SK-N-SH (cell line): ENCODE measurements around the gene SLC49A3. TPM values are rescaled to one million over a fixed set of nuclear protein-coding genes. Genes with fewer than 3 reads are reported as not detected.

Source experiments
- CTCF ChIA-PET: fragments of 300-600, 350-600 bp; formaldehyde crosslinking; extraction: SDS; loops from one replicate; lab custom pipeline; 2021; lab: Yijun Ruan, JAX
- POLR2A ChIA-PET: fragments of 350-600 bp; sonication (Branson Sonifier 250); formaldehyde crosslinking; extraction: SDS; loops from one replicate; lab custom pipeline; 2020; ENCODE audit warnings: antibody characterized with exemption, inconsistent platforms; lab: Yijun Ruan, JAX
- DNase-seq: peaks from one replicate; pipeline ENCODE4 v3.0.0; 2012
- H2AFZ ChIP-seq: fragments of 200-600 bp; sonication (generic); 2 replicates; pipeline ENCODE4 v1.8.1; 2016; ENCODE audit warnings: antibody characterized with exemption, mild to moderate bottlenecking, low read depth
- H3F3A ChIP-seq: fragments of 200-600 bp; sonication (generic); replicated peaks from 2 replicates; pipeline ENCODE3; 2016; ENCODE audit warnings: antibody characterized with exemption, mild to moderate bottlenecking; ENCODE audit not compliant: insufficient read depth
- H3K27ac ChIP-seq, 2 experiments: fragments of 200-500 bp in 1 of 2; fragments of 200-600 bp in 1 of 2; sonication (Bioruptor generic) in 1 of 2; sonication (generic), shearing (Covaris generic) in 1 of 2; 2 replicates each; pipeline versions ENCODE4 v1.5.1 to v1.6.1; 2014 to 2016; ENCODE audit warnings: low read depth in 2 of 2, inconsistent platforms in 1 of 2, low read length in 1 of 2, mild to moderate bottlenecking in 1 of 2, mixed read lengths in 1 of 2
- H3K27me3 ChIP-seq: fragments of 200-600 bp; sonication (generic), shearing (Covaris generic); 2 replicates; pipeline ENCODE4 v1.6.1; 2016; ENCODE audit warnings: mixed run types; ENCODE audit not compliant: insufficient read depth
- H3K36me3 ChIP-seq, 2 experiments: fragments of 200-500 bp in 1 of 2; fragments of 200-600 bp in 1 of 2; sonication (Bioruptor generic) in 1 of 2; sonication (generic) in 1 of 2; replicated peaks in 1 of 2; 2 replicates each; pipeline versions ENCODE3 to v1.5.1; 2014 to 2016; ENCODE audit warnings: low read length in 1 of 2, mild to moderate bottlenecking in 1 of 2; ENCODE audit not compliant: insufficient read depth in 2 of 2, control insufficient read depth in 1 of 2
- H3K4me1 ChIP-seq, 2 experiments: fragments of 200-500 bp in 1 of 2; fragments of 200-600 bp in 1 of 2; sonication (Bioruptor generic) in 1 of 2; sonication (generic), shearing (Covaris generic) in 1 of 2; 2 replicates each; pipeline versions ENCODE4 v1.5.1 to v1.6.1; 2014 to 2016; ENCODE audit warnings: low read depth in 1 of 2, low read length in 1 of 2, mixed run types in 1 of 2; ENCODE audit not compliant: insufficient read depth in 2 of 2, control insufficient read depth in 1 of 2
- H3K4me2 ChIP-seq: fragments of 200-600 bp; sonication (generic), shearing (Covaris generic); 2 replicates; pipeline ENCODE4 v1.6.1; 2017; ENCODE audit warnings: mixed run types
- H3K4me3 ChIP-seq, 2 experiments: fragments of 200-500 bp in 1 of 2; fragments of 200-600 bp in 1 of 2; sonication (Bioruptor generic) in 1 of 2; sonication (generic), shearing (Covaris generic) in 1 of 2; 2 replicates each; pipeline versions ENCODE4 v1.5.1 to v1.8.1; 2014 to 2016; ENCODE audit warnings: low read depth in 2 of 2, inconsistent platforms in 1 of 2, low read length in 1 of 2, mild to moderate bottlenecking in 1 of 2, mixed read lengths in 1 of 2, moderate library complexity in 1 of 2
- H3K79me2 ChIP-seq: fragments of 200-600 bp; sonication (generic); 2 replicates; pipeline ENCODE4 v1.8.1; 2017; ENCODE audit warnings: mild to moderate bottlenecking; ENCODE audit not compliant: insufficient read depth
- H3K9ac ChIP-seq: fragments of 200-600 bp; sonication (generic); 2 replicates; pipeline ENCODE4 v1.6.1; 2017; ENCODE audit warnings: mixed run types
- H3K9me2 ChIP-seq: fragments of 200-600 bp; sonication (generic); 2 replicates; pipeline ENCODE4 v1.6.1; 2017; ENCODE audit warnings: mixed run types
- H3K9me3 ChIP-seq: fragments of 200-600 bp; sonication (generic); 2 replicates; pipeline ENCODE4 v1.6.1; 2017; ENCODE audit warnings: mixed run types, mild to moderate bottlenecking, moderate library complexity
- H4K20me1 ChIP-seq: fragments of 200-600 bp; sonication (generic); 2 replicates; pipeline ENCODE4 v1.6.1; 2017; ENCODE audit warnings: mild to moderate bottlenecking, mixed run types; ENCODE audit not compliant: insufficient read depth
- CHD2 ChIP-seq: fragments of 150-350 bp; IDR thresholded peaks from 2 replicates; pipeline ENCODE4 v1.6.1; 2018; ENCODE audit warnings: low read length; ENCODE audit not compliant: partially characterized antibody
- EP300 ChIP-seq, 2 experiments: IDR thresholded peaks; 2 replicates each; pipeline versions ENCODE4 v1.4.0 to v1.6.1; 2012; ENCODE audit warnings: borderline replicate concordance in 1 of 2, low read depth in 1 of 2, low read length in 1 of 2
- GABPA ChIP-seq: IDR thresholded peaks from 2 replicates; pipeline ENCODE4 v1.4.0; 2012; ENCODE audit warnings: low read depth, mild to moderate bottlenecking
- MEF2A ChIP-seq: IDR thresholded peaks from 2 replicates; pipeline ENCODE4 v1.4.0; 2012; ENCODE audit warnings: low read depth, borderline replicate concordance
- RCOR1 ChIP-seq: fragments of 150-350 bp; IDR thresholded peaks from 2 replicates; pipeline ENCODE4 v1.6.1; 2017; ENCODE audit warnings: antibody characterized with exemption, low read length
- RFX5 ChIP-seq: IDR thresholded peaks from 2 replicates; pipeline ENCODE4 v1.6.1; 2012; ENCODE audit warnings: mild to moderate bottlenecking, improper control_type of control experiment, low read length
- SIN3A ChIP-seq: IDR thresholded peaks from 2 replicates; pipeline ENCODE4 v1.6.1; 2012; ENCODE audit warnings: low read depth, mild to moderate bottlenecking, low read length, moderate library complexity, borderline replicate concordance
- TCF12 ChIP-seq: IDR thresholded peaks from 2 replicates; pipeline ENCODE4 v1.4.0; 2012
- TEAD4 ChIP-seq: IDR thresholded peaks from 2 replicates; pipeline ENCODE4 v1.4.0; 2012; ENCODE audit warnings: mild to moderate bottlenecking, borderline replicate concordance; ENCODE audit not compliant: insufficient read depth
- YY1 ChIP-seq: IDR thresholded peaks from 2 replicates; pipeline ENCODE4 v1.4.0; 2012; ENCODE audit warnings: low read depth, mild to moderate bottlenecking
- WGBS: methylation state at CpG from one replicate; pipeline ENCODE4 v1.1.6; 2017; ENCODE audit warnings: low lambda C conversion rate; 5-methylcytosine and 5-hydroxymethylcytosine counted together
- polyA plus RNA-seq, 3 experiments: library from polyadenylated mRNA; depleted of rRNA; stranded (reverse); fragments of >200 nt; gene quantifications; 2 replicates each; pipeline ENCODE4 v1.2.3, GENCODE V29; 2012
- TF ChIP-seq, protein P1 (sequence below): fragments of 200-600 bp; sonication (generic); IDR thresholded peaks from 2 replicates; pipeline ENCODE4 v1.6.1; 2017; ENCODE audit warnings: antibody characterized with exemption, mild to moderate bottlenecking, moderate library complexity
- TF ChIP-seq, protein P2 (sequence below): IDR thresholded peaks from 2 replicates; pipeline ENCODE4 v1.4.0; 2012; ENCODE audit warnings: low read depth, borderline replicate concordance
- TF ChIP-seq, protein P3 (sequence below): IDR thresholded peaks from 2 replicates; pipeline ENCODE4 v1.4.0; 2012; ENCODE audit warnings: low read depth, borderline replicate concordance

The SLC49A3 gene
- polyA plus RNA-seq, 1 of the 3 experiments (the other 2 are of a cell fraction): 0.05 TPM

DNA sequence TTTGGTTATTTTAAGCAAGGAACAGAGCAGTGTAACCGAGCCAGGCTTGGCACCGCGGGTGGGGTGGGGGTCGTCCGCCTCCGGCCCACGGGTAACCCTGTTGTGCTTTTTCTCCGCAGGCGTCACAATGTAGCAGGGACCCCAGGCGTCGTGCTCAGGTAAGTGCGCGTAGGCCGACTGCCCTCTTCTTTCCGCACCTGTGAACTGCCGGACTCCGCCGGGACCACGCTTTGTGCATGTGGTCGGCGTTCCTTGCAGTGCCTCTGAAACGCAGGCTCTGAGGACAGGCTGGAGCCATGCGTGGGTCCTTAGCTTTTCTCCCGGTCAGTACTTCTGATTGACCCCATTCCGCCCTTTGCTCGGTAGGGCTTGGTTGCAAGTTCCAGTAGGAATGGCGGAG, 41.6 kb upstream of the SLC49A3 start:
- no peaks in the 10 kb centered on the region for H3K27me3 ChIP-seq
- H2AFZ ChIP-seq: no peak overlapping the region
- H3K79me2 ChIP-seq: peaks cover 40% of the 10 kb centered on the region
- 97% methylated on average over 25 of the region's 27 CpGs for WGBS
- H3K36me3 ChIP-seq: peaks cover 25 to 36% of the 10 kb centered on the region in 2 experiments
- TF ChIP-seq YY1 (no peak), CHD2 (no peak), MEF2A (no peak), GABPA (no peak), TCF12 (no peak), RCOR1 (no peak), TEAD4 (no peak)
- TF ChIP-seq, protein P1, sequence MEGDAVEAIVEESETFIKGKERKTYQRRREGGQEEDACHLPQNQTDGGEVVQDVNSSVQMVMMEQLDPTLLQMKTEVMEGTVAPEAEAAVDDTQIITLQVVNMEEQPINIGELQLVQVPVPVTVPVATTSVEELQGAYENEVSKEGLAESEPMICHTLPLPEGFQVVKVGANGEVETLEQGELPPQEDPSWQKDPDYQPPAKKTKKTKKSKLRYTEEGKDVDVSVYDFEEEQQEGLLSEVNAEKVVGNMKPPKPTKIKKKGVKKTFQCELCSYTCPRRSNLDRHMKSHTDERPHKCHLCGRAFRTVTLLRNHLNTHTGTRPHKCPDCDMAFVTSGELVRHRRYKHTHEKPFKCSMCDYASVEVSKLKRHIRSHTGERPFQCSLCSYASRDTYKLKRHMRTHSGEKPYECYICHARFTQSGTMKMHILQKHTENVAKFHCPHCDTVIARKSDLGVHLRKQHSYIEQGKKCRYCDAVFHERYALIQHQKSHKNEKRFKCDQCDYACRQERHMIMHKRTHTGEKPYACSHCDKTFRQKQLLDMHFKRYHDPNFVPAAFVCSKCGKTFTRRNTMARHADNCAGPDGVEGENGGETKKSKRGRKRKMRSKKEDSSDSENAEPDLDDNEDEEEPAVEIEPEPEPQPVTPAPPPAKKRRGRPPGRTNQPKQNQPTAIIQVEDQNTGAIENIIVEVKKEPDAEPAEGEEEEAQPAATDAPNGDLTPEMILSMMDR: no peak
- TF ChIP-seq, protein P2, sequence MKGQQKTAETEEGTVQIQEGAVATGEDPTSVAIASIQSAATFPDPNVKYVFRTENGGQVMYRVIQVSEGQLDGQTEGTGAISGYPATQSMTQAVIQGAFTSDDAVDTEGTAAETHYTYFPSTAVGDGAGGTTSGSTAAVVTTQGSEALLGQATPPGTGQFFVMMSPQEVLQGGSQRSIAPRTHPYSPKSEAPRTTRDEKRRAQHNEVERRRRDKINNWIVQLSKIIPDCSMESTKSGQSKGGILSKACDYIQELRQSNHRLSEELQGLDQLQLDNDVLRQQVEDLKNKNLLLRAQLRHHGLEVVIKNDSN: no peak
- TF ChIP-seq, protein P3, sequence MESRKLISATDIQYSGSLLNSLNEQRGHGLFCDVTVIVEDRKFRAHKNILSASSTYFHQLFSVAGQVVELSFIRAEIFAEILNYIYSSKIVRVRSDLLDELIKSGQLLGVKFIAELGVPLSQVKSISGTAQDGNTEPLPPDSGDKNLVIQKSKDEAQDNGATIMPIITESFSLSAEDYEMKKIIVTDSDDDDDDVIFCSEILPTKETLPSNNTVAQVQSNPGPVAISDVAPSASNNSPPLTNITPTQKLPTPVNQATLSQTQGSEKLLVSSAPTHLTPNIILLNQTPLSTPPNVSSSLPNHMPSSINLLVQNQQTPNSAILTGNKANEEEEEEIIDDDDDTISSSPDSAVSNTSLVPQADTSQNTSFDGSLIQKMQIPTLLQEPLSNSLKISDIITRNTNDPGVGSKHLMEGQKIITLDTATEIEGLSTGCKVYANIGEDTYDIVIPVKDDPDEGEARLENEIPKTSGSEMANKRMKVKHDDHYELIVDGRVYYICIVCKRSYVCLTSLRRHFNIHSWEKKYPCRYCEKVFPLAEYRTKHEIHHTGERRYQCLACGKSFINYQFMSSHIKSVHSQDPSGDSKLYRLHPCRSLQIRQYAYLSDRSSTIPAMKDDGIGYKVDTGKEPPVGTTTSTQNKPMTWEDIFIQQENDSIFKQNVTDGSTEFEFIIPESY: no peak
- H3K4me3 ChIP-seq: no peak overlapping the region
- peaks cover 47% of the 10 kb centered on the region for H4K20me1 ChIP-seq
- H3F3A ChIP-seq: no peaks in the 10 kb centered on the region
- H3K9me2 ChIP-seq: no peaks in the 10 kb centered on the region
- peaks cover 0 to 9% of the 10 kb centered on the region in 2 experiments; a peak in 2 of 4 replicates for H3K4me1 ChIP-seq
- CTCF ChIA-PET: interaction anchor here (1.1 kb wide), 1 partner anchor 12 kb away, joined by 3 read pairs; no protein-coding TSS in a partner anchor
- no peak overlapping the region for H3K9ac ChIP-seq
- no peak overlapping the region for H3K27ac ChIP-seq
- H3K4me2 ChIP-seq: no peak overlapping the region
- POLR2A ChIA-PET: no interaction called here
- DNase-seq: no peak
- H3K9me3 ChIP-seq: no peaks in the 10 kb centered on the region

DNA sequence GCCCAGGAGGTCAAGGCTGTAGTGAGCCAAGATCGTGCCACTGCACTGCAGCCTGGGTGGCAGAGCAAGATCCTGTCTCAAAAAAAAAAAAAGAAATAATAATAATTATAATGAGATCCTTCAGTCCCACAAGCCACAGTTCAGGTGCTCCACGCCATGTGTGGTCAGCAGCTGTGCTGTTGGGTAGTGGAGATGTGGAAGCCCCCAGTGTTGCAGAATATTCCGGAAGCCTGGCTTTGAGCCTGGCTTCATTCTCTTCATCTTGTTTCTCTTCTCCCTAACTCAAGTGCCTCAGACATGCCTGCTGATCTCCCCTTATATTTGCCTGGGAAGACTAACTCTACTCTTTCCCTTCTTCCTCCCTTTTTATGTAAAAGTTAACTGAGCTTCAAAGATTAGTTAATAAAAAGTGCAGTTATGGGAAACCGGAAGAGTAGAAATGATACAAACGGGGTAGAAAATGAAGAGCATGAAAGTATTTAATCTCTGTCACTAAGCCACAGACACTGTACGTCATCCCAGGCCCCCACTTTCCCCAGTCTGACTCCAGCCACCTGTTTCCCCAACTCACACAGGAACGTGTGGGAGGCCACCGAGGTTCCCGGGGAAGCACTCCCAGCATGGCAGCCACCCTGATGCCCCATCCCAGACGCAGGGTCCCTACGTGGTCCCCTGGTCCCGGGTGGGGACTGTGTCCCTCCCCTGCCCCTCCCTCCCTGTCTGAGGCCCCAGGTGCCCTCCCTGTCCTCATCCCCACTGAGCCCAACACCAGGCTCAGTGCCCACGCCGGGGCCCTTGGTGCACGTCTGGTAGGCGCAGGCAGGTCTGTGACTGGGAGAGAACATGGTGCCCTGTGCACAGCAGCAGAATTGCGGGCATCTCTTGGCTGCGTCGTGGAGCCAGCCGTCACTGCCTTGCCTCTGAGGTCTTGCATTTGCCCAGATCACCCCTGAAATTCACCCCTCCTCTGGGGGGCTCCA, 40.7 kb upstream of the SLC49A3 start:
- Histone ChIP-seq H3K79me2 (peaks cover 47% of the 10 kb centered on the region), H2AFZ (no peak overlapping the region), H3F3A (no peaks in the 10 kb centered on the region), H3K4me3 (no peak overlapping the region), H3K27ac (no peak overlapping the region), H3K4me2 (no peak overlapping the region), H3K4me1 (peaks cover 0 to 9% of the 10 kb centered on the region in 2 experiments; a peak in 2 of 4 replicates), H3K9me2 (no peaks in the 10 kb centered on the region), H3K27me3 (no peaks in the 10 kb centered on the region), H3K36me3 (peaks cover 16 to 31% of the 10 kb centered on the region in 2 experiments), H3K9ac (no peak overlapping the region), H3K9me3 (no peaks in the 10 kb centered on the region), H4K20me1 (peaks cover 56% of the 10 kb centered on the region)
- 94% methylated on average over 11 of the region's 20 CpGs for WGBS
- no peak for TF ChIP-seq RFX5
- TF ChIP-seq RCOR1: no peak
- TF ChIP-seq EP300 (IDR thresholded peaks at IDR 0.05; ENCODE audit: borderline replicate concordance in 1 of 2, low read depth in 1 of 2, low read length in 1 of 2): no peak
- no peak for TF ChIP-seq SIN3A
- CTCF ChIA-PET: interaction anchor here (1.1 kb wide), 1 partner anchor 12 kb away, joined by 3 read pairs; no protein-coding TSS in a partner anchor
- POLR2A ChIA-PET: no interaction called here
- DNase-seq: no peak
